Brain pericyte (primary cell): ENCODE data around the gene SOCS1.

ENCODE experiments used
- DNase-seq: peaks from one replicate; pipeline ENCODE4 v3.0.0-alpha.2; 2012; ENCODE audit warnings: low read depth, low spot score

The SOCS1 gene

DNA sequence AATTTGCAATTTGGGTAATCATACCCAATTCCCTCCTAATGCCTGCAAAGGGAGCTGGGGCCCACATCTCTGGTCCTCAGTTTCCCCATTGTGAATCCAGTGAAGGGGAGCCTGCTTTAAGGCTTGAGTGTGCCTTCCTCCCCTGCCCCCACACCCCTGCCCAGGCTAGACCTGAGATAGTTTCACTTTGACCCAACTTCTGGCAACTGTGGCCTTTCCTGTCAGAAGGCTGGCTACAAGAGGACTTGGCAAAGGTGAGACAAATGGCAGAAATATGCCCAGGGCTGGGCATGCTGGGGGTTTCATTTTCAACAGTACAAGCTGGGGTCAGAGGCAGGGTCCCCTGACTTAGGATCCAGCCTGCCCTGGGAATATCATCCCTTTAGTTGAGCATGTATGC is 10.0 kb downstream of the SOCS1 start:
- DNase-seq: no peak

DNA sequence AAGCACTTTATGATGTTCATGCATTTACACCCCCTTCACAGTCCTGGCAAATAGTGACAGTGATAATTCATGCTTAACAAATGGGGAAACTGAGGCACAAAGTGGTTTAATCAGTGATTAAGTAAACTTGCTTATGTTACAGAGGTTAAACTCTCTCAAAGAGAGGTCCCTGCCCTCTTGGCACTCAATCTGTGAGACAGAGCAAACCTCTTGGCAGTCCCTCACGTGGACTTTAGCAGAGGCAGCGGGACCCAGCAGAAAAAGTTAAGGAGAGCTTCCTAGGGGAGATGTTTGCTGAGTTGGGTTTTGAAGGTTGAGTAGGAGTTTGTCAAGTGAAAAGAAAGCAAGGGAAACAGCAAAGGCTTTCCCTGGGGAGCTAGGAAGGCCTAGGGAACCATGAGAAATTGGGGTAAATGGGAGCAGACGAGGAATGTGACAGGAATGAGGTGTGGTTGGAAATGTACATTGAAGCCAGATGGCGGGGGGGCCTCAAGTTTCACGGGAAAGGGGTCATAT is 10.7 kb downstream of the SOCS1 start:
- DNase-seq: no peak

DNA sequence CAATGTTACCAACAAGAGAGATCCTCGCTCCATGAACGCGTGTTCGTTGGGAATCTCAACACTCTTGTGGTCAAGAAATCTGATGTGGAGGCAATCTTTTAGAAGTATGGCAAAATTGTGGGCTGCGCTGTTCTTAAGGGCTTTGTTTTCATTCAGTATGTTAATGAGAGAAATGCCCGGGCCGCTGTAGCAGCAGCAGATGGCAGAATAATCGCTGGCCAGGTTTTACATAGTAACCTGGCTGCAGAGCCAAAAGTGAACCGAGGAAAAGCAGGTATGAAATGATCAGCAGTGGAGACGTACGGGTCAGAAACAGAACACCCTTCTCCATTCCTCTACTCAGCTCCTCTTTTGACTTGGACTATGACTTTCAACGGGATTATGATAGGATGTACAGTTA is 13.3 kb downstream of the SOCS1 start:
- no peak for DNase-seq

DNA sequence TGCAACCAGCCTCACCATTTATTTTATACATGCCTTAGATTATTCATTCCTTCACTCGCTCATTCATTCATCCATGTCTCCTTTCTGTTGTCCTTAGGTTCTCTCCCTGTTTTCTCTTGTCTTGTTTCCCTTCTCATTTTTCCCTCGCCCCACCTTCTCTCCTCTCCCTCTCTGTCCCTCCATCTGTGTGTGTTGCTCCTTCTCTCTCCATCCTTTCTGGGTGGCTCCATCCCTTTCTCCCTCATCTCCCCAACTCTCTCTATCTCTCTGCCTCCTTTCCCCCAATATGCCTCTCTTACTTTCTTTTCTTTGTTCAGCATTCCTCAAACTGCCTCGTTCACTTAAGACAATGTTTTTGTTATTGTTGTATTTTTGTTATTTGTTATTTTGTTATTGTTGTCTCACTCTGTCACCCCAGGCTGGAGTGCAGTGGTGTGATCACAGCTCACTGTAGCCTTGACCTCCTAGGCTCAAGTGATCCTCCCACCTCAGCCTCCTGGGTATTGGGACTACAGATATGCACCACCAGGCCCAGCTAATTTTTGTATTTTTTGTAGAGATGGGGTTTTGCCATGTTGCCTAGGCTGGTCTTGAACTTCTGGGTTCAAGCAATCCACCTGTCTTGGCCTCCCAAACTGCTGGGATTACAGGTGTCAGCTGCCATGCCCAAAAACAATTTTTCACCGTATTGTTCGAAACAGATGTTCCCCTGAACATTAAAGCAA is 14.4 kb downstream of the SOCS1 start:
- no peak for DNase-seq

DNA sequence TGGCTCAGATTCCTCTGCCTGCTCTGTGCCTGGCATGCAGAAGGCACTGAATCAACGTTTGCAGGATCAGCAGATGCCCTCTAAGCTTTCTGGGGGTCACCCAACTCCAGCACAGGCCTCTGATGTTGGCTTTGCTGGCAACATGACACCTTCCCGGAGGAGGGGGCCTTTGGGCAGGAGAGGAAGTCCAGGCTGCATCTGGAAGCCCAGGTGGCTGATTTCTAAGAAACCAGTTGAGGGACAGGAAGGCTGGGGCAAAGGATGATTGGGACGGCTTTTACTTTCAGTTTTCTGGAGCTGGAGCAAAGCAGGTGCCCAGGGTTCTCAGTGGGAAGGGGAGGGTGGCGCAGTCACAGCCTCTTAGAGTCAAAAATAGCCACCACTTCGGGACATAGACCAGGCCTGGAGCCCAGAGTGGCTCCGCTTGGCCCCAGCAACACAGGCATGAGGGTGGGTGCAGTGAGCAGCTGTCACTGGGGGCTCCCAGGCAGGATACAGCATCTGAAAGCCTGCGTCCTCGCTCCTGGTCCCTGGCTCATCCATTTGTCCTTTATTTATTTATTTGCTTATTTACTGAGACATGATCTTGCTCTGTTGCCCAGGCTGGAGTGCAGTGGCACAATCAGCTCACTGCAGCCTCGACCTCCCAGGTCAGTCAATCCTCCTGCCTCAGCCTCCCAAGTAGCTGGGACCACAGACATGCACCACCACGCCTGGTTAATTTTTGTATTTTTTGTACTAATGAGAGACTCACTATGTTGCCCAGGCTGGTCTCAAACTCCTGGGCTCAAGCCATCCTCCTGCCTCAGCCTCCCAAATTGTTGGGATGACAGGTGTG is 15.1 kb downstream of the SOCS1 start:
- no peak for DNase-seq

DNA sequence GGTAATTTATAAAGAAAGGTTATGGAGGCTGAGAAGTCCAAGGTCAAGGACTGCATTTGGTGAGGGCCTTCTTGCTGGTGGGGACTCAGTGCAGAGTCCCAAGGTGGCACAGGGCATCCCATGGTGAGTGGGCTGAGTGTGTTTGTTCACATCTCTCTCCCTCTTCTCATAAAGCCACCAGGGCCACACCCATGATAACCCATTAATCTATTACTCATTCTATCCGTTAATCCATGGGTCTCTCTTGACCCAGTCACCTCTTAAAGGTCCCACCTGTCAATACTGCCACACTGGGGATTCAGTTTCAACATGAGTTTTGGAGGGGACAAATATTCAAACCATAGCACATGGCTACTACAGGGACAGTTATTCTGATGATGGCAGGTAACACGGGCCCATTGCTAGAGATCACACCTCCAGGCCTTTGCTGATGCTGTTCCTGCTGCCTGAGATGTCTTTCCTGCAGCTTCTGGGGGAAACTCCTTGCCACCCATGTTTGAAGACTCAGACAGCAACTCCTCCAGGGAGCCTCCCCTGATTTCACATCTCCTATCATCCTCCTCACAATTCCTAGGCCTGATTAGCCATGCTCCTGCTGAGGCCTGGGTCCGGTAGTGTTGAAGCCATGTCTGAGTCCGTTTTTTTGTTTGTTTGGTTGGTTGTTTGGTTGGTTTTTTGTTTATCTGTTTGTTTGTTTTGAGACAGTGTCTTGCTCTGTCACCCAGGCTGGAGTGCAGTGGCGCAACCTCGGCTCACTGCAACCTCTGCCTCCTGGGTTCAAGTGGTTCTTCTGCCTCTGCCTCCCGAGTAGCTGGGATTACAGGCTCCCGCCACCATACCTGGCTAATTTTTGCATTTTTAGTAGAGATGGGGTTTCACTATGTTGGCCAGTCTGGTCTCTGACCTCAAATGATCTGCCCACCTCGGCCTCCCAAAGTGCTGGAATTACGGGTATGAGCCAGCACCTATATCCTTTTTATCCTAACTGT is 16.1 kb downstream of the SOCS1 start:
- DNase-seq: no peak

DNA sequence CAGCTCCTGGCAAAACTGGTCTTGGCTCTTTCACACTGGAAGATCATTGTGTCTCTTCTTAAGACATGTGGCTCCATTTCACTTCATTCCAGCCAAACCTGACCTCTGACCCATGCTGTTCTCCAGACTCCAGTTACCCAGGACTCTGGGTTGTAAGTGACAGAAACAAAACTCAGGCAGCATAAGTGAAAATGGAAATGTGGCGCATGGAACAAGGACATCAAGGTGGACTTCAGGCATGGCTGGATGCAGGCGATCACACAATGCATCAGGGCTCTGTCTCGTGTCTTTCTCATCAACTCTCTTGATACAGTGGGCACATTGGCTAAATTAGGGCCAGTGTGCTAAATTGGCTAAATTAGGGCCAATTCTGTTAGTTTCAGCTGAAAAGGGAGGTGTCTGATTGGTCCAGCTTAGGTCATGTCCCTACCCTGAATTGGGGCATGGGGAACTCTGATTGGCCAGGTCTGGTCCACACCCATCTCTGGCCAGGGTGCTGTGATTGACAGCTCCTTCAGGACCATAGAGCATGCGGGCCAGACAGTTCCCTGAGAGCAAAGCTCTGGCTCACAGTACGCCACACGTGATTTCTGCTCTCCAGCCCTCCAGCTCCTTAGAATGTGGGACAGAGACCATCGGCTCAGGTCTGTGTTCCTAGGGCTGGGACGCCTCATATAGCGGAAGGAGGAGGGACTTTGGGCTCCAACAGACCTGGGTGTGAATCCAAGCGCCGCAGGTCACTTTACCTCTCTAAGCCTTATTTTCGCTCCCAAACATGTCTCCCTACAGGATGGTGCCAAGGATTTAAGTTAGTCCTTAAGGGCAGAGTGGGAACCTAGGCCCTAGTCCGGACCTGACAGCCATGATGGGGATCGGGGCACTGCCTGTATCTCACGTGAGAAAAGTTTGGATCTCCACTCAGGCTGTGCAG is 17.5 kb downstream of the SOCS1 start:
- DNase-seq: no peak

DNA sequence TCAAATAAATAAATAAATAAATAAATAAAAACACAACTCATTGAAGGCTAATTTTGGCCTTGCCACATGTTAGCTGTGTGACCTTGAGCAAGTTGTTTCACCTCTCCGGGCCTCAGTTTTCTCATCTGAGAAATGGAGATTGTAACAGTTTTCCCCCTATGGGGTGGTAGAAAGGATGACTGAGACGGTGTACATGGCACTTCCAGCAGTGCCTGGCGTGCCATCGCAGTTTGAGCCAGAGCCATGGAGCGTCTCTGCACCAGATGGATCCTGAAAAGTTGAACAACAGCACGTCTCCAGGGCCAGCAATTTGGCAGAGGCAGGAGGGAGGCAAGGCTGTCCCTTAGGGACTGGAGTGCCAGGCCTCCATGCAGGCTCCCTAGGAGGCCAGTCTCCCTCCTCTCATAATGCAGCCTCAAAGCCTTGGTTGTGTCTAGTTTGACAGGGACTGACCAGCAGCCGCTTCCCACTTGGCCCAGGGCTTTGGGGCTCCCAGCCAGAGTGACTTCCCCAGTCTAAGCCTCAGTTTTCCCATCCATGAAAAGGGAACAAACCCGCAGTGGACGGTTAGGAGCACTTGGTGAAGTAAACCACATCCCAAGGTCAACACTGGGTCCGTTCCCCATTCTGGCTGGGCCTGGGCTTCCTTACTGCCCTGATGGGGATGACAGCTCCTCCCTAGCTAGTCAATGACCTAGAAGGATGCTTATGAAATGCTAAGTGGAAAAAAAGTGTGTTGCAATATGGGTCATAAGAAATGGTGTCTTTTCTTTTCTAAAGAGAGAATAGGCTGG is 19.3 kb downstream of the SOCS1 start:
- no peak for DNase-seq

DNA sequence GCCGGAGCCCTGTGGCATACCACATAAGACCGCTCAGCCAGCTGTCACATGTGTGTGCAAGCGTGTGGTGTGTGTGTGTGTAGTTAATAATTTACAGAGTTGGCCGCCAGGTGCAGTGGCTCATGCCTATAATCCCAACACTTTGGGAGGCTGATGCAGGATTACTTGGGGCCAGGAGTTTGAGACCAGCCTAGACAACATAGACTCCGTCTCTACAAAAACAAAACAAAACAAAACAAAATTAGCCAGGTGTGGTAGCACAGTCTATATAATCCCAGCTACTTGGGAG is 20.4 kb downstream of the SOCS1 start:
- DNase-seq: no peak

DNA sequence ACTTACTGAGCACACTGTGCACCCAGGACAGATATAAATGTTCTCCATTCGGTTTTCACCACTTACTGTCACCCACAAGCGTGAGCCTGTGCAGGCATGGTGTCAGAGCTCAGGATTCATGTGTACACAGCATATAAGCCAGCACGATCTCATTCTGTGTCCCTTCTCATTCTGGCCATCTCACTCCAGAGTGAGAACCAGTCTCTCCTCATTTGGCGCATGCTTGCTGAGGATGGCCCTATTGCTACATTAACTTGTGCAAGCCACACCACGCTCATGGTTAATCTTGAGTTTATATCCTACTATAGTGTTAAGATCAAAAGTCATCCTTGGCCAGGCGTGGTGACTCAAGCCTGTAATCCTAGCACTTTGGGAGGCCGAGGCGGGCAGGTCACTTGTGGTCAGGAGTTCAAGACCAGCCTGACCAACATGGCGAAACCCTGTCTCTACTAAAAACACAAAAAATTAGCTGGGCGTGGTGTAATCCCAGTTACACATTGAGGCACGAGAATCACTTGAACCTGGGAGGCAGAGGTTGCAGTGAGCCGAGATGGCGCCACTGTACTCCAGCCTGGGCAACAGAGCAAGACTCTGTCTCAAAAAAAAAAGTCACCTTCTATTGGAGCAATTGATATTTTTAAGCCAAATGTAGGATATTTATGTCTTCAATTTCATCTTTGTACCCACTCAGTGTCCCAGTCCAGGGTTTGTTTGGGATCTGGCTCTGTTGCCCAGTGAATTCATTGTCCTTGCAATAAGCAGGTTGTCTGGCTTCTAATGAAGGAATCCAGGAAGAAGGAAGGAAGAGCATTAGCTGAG is 20.9 kb downstream of the SOCS1 start:
- no peak for DNase-seq

DNA sequence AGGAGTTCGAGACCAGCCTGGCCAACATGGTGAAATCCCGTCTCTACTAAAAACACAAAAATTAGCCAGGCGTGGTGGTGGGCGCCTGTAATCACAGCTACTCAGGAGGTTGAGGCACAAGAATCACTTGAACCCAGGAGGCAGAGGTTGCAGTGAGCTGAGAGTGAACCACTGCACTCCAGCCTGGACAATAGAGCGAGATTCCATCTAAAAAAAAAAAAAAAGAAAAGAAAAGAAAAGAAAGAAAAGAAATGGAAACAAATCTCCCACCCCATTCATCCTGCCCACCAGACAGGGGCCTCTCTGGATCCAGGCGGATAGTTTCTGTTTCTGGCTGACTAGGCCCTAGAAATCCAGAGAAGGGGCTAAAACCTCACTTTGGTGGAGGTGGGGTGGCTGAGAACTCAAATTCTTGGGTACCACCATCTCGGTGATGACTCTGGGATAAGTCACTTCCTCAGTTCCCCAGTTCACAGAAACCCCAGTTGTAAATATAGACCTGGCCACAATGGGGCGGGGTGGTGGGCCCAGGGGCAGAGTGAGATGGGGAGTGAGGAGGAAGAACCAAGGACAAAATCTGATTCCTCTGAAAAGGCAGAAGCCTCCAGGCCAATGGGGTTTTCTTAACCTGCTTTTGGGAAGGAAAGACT is 22.2 kb downstream of the SOCS1 start:
- no peak for DNase-seq

DNA sequence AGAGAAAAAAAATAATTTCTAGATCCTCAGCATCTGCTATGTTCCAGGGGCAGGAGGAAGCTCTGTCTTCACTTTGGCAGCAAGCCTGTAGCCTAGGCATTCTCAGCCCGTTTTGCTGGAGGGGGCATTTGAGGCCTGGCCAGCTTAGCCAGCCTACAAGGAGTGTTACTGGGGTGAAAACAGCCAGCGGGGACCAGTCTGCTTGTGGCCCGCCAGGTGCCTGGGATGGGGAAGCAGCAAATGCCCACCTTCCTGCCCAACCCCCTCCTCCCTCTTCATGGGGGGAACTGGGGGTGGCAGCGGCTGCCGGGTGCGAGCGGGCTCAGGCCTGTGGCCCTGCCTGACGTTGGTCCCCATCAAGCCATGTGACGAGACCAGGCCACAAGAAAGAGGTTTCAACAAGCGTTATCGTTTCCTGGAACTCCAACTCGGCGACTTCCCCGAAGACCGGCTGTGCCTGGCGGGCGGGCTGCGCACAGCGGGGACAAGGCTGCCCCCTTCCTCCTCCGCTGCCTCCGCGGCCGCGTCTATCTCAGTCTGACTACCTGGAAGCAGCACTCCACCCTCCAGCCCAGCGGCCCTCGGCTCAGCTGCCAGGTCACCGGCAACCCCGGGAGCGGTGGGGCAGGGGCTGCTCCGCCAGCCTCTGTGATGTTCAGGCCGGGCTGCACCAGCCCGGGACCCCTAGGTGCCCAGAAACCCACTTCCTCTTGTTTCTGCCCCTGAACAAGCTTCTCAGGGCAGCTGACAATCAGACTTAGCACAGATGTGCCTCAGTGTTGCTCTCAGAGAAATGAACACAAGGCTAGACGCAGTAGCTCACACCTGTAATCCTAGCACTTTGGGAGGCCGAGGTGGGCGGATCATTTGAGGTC is 22.9 kb downstream of the SOCS1 start:
- DNase-seq: no peak

DNA sequence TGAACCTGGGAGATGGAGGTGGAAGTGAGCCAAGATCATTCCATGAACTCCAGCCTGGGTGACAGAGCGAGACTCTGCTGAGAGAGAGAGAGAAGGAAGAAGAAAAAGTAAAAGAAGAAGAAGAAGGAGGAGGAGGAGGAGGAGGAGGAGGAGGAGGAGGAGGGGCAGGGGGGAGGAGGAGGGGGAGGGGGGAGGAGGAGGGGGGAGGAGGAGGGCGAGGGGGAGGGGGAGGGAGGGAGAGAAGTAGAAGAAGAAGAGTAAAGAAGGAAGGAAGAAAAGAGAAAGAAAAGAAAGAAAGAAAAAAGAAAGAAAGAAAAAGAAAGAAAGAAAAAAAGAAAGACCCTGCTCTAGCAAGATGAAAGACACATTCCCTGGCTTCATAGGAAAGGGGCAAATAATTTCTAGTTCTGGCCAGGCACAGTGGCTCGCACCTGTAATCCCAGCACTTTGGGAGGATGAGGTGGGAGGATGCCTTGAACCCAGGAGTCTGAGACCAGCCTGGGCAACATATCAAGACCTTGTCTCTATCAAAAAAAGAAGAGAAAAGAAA is 23.6 kb downstream of the SOCS1 start:
- no peak for DNase-seq

DNA sequence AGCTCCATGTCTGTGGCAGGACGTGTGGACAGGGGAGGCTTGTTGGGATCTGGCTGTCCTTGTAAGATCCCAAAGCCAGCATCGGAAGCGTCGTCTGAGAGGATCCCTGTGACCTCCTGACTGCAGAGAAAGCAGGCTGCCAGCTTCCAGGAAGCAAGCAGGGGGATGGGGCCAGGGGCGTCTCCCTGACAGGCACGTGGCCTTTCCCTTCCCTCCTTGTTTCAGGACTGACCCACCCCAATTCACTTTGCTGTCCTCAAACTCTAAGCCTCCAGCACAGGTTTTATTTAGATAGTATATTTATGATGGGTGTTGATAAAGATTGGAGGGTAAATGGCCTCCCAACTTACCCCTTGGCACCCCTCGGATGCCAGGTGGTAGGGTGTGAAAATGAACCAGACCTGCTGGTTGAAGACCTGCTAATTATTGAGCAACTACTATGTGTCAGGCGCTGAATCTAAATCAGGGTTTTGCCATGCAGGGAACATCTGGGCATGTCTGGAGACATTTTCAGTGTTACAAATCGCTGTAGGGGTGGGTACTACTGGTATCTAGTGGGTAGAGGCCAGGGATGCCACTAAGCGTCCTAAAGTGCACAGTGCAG is 24.5 kb downstream of the SOCS1 start:
- DNase-seq: no peak

DNA sequence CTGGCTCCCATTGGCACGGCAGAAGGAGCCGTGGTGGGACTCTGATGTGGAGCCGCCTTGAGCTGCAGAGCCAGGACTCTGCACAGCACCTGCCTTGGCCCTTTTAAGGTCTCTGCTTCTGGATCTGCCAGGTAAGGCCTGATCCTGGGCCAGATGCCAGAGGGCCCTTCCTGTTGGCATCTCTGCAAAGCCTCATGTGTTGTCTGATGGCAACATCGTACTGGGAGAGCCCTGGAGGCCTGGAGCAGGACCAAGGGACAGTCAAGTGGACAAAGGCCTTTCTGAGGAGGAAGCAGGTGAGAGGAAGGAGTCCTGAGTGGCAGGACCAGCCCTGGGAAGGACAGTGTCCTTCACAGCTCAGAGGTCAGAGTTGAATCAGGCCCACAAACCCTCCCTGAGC is 26.1 kb downstream of the SOCS1 start:
- DNase-seq: no peak

DNA sequence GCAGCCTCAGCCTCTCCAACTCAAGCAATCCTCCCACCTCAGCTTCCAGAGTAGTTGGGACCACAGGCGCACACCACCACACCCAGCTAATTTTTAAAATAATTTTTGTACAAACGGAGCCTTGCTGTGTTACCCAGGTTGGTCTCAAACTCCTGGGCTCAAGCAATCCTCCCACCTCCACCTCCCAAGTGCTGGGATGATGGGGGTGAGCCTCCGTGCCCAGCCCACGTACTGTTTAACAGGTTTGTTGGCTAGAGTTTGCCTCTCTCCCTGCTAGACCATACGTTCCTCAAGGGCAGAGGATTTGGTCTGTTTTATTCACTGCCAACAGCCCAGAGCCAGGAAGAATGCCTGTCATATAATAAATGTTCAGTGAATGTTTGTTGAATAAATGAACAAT is 26.6 kb downstream of the SOCS1 start:
- no peak for DNase-seq
